Peyer's patch (tissue), 4 donors: ENCODE results near the gene GREB1. TPM values are rescaled to one million over a fixed set of nuclear protein-coding genes. Genes with fewer than 3 reads are reported as not detected.

Experiments used
- DNase-seq, 3 donors: peaks; one replicate each; pipeline ENCODE4 v3.0.0-alpha.2; 2017 to 2019
- H3K27ac ChIP-seq, 4 donors: fragments of 200-600 bp; sonication (generic); one replicate each; pipeline ENCODE4 v1.5.1; 2016 to 2019
- H3K27me3 ChIP-seq, 2 donors: fragments of 200-600 bp; sonication (generic); one replicate each; pipeline ENCODE4 v1.5.1; 2019
- H3K36me3 ChIP-seq, 3 donors: fragments of 200-600 bp; sonication (generic); one replicate each; pipeline ENCODE4 v1.5.1; 2016 to 2019
- H3K4me1 ChIP-seq, 4 donors: fragments of 200-600 bp; sonication (generic); one replicate each; pipeline ENCODE4 v1.5.1; 2016 to 2019
- H3K4me3 ChIP-seq, 4 donors: fragments of 200-600 bp; sonication (generic); 1 replicate in 3 of 4; 2 replicates in 1 of 4; pipeline ENCODE4 v1.5.1; 2016 to 2019; ENCODE audit warnings: mild to moderate bottlenecking in 1 of 4
- H3K9me3 ChIP-seq, 4 donors: fragments of 200-600 bp; sonication (generic); one replicate each; pipeline ENCODE4 v1.5.1; 2016 to 2019; ENCODE audit warnings: mild to moderate bottlenecking in 1 of 4
- POLR2A ChIP-seq, 2 donors: fragments of 450-650 bp; IDR thresholded peaks; one replicate each; pipeline ENCODE4 v1.5.1; 2017; ENCODE audit warnings: antibody characterized with exemption in 2 of 2, mild to moderate bottlenecking in 2 of 2, moderate library complexity in 2 of 2
- total RNA-seq, 4 donors: library from RNA; depleted of rRNA; stranded (reverse); fragments of >200 nt; gene quantifications; one replicate each; pipeline ENCODE4 v1.1.0, GENCODE V29; 2016
- TF ChIP-seq, protein P1 (sequence below), 6 experiments: fragments of 450-650 bp in 4 of 6; fragments of 200-600 bp in 2 of 6; sonication (generic) in 1 of 6; IDR thresholded peaks; one replicate each; pipeline ENCODE4 v1.5.1; 2017 to 2019; ENCODE audit warnings: antibody characterized with exemption in 6 of 6, mild to moderate bottlenecking in 3 of 6, moderate library complexity in 1 of 6

GREB1 gene
- total RNA-seq, 4 donors from 2014 or later = 0.88 to 4.1 (median 1.9) TPM

DNA sequence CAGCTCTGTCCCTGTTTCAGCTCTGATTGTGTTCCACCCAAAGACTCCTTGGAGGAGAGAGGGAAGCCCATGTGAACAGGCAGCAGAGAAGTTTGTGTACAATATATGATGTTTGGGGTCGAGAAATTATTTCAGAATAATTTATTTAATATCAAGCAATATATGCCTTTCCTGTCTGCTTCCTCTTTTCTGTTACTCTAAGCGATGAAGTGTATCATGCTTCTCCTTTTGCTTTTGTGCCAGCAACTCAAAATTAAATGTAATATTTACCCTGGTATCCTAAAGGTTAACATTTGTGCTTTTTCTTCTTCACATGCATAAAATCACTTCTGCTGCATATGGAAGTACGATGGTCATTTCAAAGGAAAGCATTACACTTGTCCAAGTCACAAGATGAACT lies 138.6 kb downstream of the GREB1 start:
- no peak for DNase-seq
- Histone ChIP-seq H3K4me1 (peaks cover 0 to 6% (median 0%) of the 10 kb centered on the region in 4 donors), H3K27ac (no peak overlapping the region), H3K4me3 (no peak overlapping the region), H3K27me3 (no peaks in the 10 kb centered on the region), H3K36me3 (no peaks in the 10 kb centered on the region), H3K9me3 (no peaks in the 10 kb centered on the region)
- TF ChIP-seq POLR2A (IDR thresholded peaks at IDR 0.05) = no peak
- TF ChIP-seq, protein P1, sequence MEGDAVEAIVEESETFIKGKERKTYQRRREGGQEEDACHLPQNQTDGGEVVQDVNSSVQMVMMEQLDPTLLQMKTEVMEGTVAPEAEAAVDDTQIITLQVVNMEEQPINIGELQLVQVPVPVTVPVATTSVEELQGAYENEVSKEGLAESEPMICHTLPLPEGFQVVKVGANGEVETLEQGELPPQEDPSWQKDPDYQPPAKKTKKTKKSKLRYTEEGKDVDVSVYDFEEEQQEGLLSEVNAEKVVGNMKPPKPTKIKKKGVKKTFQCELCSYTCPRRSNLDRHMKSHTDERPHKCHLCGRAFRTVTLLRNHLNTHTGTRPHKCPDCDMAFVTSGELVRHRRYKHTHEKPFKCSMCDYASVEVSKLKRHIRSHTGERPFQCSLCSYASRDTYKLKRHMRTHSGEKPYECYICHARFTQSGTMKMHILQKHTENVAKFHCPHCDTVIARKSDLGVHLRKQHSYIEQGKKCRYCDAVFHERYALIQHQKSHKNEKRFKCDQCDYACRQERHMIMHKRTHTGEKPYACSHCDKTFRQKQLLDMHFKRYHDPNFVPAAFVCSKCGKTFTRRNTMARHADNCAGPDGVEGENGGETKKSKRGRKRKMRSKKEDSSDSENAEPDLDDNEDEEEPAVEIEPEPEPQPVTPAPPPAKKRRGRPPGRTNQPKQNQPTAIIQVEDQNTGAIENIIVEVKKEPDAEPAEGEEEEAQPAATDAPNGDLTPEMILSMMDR (IDR thresholded peaks at IDR 0.05) = no peak

DNA sequence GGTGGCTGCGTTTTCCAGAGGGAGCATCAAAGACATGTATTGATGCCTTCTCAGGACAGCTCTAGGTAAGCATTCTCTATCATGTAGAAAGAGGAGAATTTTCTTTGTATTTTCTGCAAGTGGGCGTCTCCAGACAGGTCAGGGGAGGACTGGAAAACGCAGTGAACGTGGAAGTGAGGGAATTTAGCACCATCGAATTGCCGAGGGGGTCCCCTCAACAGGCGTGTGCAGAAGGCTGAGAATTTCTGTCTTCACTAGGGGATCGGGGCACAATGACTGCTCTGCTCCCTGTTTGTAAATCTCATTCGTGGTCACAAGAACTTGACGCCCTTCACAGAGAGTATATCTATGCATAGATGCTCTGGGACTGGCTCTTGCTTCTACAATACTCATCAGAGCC lies 141.1 kb downstream of the GREB1 start:
- H3K27me3 ChIP-seq = no peaks in the 10 kb centered on the region
- no peak for DNase-seq
- H3K9me3 ChIP-seq = no peaks in the 10 kb centered on the region
- TF ChIP-seq POLR2A (IDR thresholded peaks at IDR 0.05) = no peak
- TF ChIP-seq, protein P1 (IDR thresholded peaks at IDR 0.05) = no peak
- H3K27ac ChIP-seq = no peak overlapping the region
- H3K4me1 ChIP-seq = peaks cover 0 to under 1% (median 0%) of the 10 kb centered on the region in 4 donors
- H3K36me3 ChIP-seq = no peaks in the 10 kb centered on the region
- no peak overlapping the region for H3K4me3 ChIP-seq

DNA sequence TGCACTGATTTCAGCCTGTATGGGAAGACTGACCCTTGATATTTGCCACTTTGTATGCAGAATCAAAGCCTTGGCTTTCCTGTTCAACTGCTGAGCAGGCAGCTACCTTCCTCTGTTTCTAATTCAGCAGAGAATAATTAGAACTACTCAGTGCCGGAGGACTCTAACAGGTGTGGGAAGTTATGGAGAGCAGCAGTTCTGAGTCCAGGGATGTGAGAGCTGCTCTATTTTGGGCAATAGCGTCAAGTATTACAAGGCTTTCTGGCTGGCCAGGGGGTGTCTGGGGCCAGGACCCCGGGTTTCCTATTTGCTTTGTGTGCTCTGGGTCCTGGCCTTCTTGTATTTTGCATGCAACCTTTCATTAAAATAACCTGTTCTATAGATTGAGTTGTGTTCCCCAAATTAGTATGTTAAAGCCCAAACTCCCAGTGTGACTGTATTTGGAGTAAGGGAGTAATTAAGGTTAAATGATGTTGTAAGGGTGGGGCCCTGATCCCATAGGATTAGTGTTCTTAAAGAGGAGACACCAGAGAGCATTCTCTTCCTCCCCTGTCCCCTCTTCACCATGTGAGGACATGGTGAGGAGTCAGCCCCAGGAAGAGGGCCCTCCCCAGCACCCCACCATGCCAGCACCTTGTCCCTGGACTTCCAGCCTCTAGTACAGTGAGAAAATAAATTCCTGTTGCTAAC lies 141.7 kb downstream of the GREB1 start:
- DNase-seq = no peak
- H3K9me3 ChIP-seq = no peaks in the 10 kb centered on the region
- H3K4me1 ChIP-seq = no peaks in the 10 kb centered on the region
- no peak overlapping the region for H3K27ac ChIP-seq
- H3K27me3 ChIP-seq = no peaks in the 10 kb centered on the region
- no peak for TF ChIP-seq POLR2A (IDR thresholded peaks at IDR 0.05)
- TF ChIP-seq, protein P1 (IDR thresholded peaks at IDR 0.05) = no peak
- no peaks in the 10 kb centered on the region for H3K36me3 ChIP-seq
- no peak overlapping the region for H3K4me3 ChIP-seq

DNA sequence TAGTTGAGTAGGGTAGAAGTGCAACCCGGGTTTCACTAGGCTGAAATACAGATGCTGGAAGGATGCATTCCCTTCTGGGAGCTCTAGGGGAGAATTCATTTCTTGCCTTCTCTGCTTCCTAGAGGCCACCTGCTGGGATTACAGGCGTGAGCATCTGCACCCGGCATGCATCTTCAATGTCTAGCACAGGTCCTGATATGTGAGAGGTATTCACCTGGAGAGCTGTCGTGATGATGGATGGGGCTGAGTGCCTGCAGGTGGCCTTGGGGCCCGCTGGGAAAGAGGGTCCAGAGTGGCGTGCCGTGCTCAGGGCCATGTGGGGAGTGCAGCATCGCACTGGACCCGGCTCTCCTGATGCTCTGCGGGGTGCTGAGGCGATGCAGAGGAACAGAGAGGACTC lies 142.8 kb downstream of the GREB1 start:
- TF ChIP-seq, protein P1 (IDR thresholded peaks at IDR 0.05) = no peak
- no peak overlapping the region for H3K27ac ChIP-seq
- H3K4me1 ChIP-seq = no peaks in the 10 kb centered on the region
- no peaks in the 10 kb centered on the region for H3K27me3 ChIP-seq
- no peaks in the 10 kb centered on the region for H3K36me3 ChIP-seq
- H3K9me3 ChIP-seq = no peaks in the 10 kb centered on the region
- peak in 1 of 3 donors; percentile 37 for DNase-seq
- no peak overlapping the region for H3K4me3 ChIP-seq

DNA sequence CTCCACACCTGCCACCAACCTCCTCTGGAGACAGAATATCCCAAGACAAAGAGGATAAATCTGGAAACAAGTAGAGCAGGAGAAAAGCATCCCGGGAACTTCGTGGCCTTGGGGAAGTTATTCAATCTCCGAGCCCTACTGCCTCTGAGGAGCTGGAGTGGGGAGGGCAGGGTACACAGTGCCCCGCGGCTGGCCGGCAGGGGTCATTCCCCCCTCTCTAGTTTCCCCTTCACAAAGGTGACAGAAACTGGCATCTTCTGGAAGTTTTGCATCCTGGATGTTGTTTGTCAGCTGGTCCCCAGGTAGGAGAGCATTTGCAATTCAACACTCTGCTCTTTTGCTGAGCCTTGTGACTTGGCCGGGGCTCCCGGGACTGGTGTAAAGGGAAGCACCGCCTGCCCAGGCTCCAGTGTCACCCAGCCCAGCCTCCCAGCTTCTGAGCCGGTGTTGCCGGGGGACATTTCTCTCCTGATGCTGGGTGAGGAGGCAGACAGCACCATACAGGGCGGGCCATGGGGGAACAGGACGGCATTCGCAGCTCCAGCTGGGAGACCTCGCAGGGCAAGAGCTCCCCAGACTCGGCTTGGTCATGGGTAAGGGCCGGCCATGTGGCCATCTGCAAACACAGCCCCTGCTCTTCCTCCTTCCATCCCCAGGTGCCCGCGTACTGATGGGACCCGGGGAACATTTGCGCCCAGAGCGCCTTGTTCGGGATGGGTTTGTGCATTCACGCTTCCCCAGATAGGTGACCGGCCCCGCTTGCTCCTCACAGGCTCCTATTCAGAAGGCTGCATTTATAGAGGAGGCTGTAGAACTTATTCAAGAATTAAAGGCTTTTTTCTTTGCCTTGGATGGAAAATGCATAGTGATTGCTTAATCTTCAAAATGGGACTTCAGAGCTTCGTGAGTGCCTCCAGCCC lies 143.6 kb downstream of the GREB1 start:
- DNase-seq = peak in 1 of 3 donors; percentile 41
- TF ChIP-seq, protein P1 (IDR thresholded peaks at IDR 0.05) = no peak
- TF ChIP-seq POLR2A (IDR thresholded peaks at IDR 0.05) = no peak

More for the DNA sequence above, 143.6 kb downstream of the GREB1 start:
- Histone ChIP-seq H3K4me1 (no peaks in the 10 kb centered on the region), H3K9me3 (no peaks in the 10 kb centered on the region), H3K27me3 (no peaks in the 10 kb centered on the region), H3K36me3 (no peaks in the 10 kb centered on the region), H3K27ac (no peak overlapping the region), H3K4me3 (no peak overlapping the region)
